PFSK-1 (cell line): ENCODE measurements around the gene ROPN1.

Source experiments
- FOXP2 ChIP-seq: optimal IDR thresholded peaks from 2 replicates; pipeline ENCODE3; 2011; ENCODE audit warnings: borderline replicate concordance, control low read depth, inconsistent platforms; ENCODE audit not compliant: insufficient read depth; ENCODE audit errors: extremely low read length, extremely low read depth
- POLR2AphosphoS5 ChIP-seq: IDR thresholded peaks from 2 replicates; pipeline ENCODE4 v1.6.1; 2012; ENCODE audit warnings: low read depth, mild to moderate bottlenecking, control low read depth, low read length, moderate library complexity
- TAF1 ChIP-seq: IDR thresholded peaks from 2 replicates; pipeline ENCODE4 v1.6.1; 2012; ENCODE audit warnings: low read length, control low read depth, borderline replicate concordance; ENCODE audit not compliant: insufficient read depth
- TF ChIP-seq, protein P1 (sequence below), 2 experiments: IDR thresholded peaks; 2 replicates each; pipeline versions ENCODE4 v1.6.1 to v1.8.0; 2011 to 2012; ENCODE audit warnings: low read depth in 2 of 2, low read length in 2 of 2, control low read depth in 1 of 2, inconsistent platforms in 1 of 2, mild to moderate bottlenecking in 1 of 2, moderate library complexity in 1 of 2; ENCODE audit not compliant: insufficient read depth in 1 of 2

DNA sequence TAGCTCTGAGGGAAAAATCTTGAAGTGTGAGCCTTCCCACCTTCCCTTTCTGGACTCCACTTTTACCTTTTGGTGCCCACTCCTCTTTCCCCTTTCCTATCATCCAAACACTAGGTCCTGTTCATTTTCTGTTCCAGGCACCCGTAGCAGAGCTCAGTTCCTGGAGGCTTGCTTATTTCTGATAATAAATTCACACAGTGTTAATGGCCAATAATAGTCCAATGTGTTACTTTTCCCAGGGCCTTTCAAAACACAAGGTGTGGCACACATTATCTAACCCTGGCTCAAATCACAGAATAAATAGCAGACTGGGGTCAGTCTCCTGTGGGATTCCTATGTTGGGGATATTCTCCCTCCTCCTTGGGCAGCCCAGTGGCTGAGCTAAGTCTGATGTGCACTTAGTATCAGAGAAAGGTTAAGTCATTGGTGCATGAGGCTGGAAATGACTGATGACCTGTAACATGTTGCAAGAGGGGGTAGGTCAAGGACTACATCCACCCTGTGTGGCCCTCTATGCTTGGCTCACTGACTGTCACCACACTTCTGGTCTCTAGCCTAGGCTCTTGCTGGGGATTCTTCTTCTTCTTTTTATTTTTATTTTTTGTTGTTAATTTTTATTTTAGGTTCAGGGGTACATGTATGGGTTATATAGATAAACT lies 43.7 kb upstream of the ROPN1 start:
- TF ChIP-seq POLR2AphosphoS5: no peak
- TF ChIP-seq TAF1: no peak
- TF ChIP-seq FOXP2: no peak
- TF ChIP-seq, protein P1, sequence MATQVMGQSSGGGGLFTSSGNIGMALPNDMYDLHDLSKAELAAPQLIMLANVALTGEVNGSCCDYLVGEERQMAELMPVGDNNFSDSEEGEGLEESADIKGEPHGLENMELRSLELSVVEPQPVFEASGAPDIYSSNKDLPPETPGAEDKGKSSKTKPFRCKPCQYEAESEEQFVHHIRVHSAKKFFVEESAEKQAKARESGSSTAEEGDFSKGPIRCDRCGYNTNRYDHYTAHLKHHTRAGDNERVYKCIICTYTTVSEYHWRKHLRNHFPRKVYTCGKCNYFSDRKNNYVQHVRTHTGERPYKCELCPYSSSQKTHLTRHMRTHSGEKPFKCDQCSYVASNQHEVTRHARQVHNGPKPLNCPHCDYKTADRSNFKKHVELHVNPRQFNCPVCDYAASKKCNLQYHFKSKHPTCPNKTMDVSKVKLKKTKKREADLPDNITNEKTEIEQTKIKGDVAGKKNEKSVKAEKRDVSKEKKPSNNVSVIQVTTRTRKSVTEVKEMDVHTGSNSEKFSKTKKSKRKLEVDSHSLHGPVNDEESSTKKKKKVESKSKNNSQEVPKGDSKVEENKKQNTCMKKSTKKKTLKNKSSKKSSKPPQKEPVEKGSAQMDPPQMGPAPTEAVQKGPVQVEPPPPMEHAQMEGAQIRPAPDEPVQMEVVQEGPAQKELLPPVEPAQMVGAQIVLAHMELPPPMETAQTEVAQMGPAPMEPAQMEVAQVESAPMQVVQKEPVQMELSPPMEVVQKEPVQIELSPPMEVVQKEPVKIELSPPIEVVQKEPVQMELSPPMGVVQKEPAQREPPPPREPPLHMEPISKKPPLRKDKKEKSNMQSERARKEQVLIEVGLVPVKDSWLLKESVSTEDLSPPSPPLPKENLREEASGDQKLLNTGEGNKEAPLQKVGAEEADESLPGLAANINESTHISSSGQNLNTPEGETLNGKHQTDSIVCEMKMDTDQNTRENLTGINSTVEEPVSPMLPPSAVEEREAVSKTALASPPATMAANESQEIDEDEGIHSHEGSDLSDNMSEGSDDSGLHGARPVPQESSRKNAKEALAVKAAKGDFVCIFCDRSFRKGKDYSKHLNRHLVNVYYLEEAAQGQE (IDR thresholded peaks at IDR 0.05; ENCODE audit: insufficient read depth in 1 of 2, low read depth in 2 of 2, low read length in 2 of 2): no peak
